Pancreas (tissue), 10 donors: Measurements from ENCODE around the gene IRX3. TPM values are rescaled to one million over a fixed set of nuclear protein-coding genes. Genes with fewer than 3 reads are reported as not detected.

Experiments used
- ATAC-seq, 4 donors: fragments of 200-7000 bp; cut with Tn5 transposase; one replicate each; pipeline versions ENCODE4 v1.8.0 to v1.9.1; 2020; ENCODE audit warnings: mild to moderate bottlenecking in 4 of 4, moderate library complexity in 4 of 4
- DNase-seq, 6 donors: peaks; one replicate each; pipeline ENCODE4 v3.0.0-alpha.2; 2020
- FAIRE-seq: peaks from 2 replicates; lab custom pipeline; 2012; peaks lifted over from hg19 to GRCh38; lab: Jason Lieb, UNC
- H3K27ac ChIP-seq, 4 donors: fragments of 200-600 bp; sonication (generic); 1 replicate in 3 of 4; 2 replicates in 1 of 4; pipeline versions ENCODE4 v1.5.0 to v1.8.0; 2020
- H3K27me3 ChIP-seq, 4 donors: fragments of 200-600 bp; one replicate each; pipeline ENCODE4 v1.8.0; 2021
- H3K36me3 ChIP-seq, 3 donors: fragments of 200-600 bp; sonication (generic) in 1 of 3; one replicate each; pipeline versions ENCODE4 v1.5.0 to v1.8.0; 2020 to 2021
- H3K4me1 ChIP-seq, 3 donors: fragments of 200-600 bp; one replicate each; pipeline ENCODE4 v1.8.0; 2021
- H3K4me3 ChIP-seq, 4 donors: fragments of 200-600 bp; sonication (generic) in 2 of 4; one replicate each; pipeline versions ENCODE4 v1.5.0 to v1.8.0; 2020 to 2021
- H3K9me3 ChIP-seq, 4 donors: fragments of 200-600 bp; one replicate each; pipeline ENCODE4 v1.8.0; 2021
- CTCF ChIP-seq, 4 donors: fragments of 200-600 bp; sonication (generic) in 3 of 4; IDR thresholded peaks; one replicate each; pipeline versions ENCODE4 v1.5.0 to v1.8.0; 2021; ENCODE audit warnings: antibody characterized with exemption in 4 of 4
- WGBS, 2 donors: extraction: QIAGEN DNeasy Blood & Tissue Kit; methylation state at CpG; one replicate each; pipeline ENCODE4 v1.1.7; 2013; 5-methylcytosine and 5-hydroxymethylcytosine counted together
- intact Hi-C, 3 donors: fragments of 100-400 bp; cut with DNase I; formaldehyde crosslinking; loops; one replicate each; pipeline versions ENCODE4 v1.11.1 to v1.14.2; 2022
- polyA plus RNA-seq, 2 donors: library from polyadenylated mRNA; stranded (reverse); fragments of 200-250 nt; gene quantifications; one replicate each; pipeline ENCODE4 v1.2.3, GENCODE V29; 2013
- total RNA-seq, 6 donors: library from RNA; stranded (reverse); fragmentation: NEBNext Ultra II Directional in 4 of 6; extraction: Animal tissue kit (Norgen Biotek cat#: 25700) in 4 of 6; gene quantifications; one replicate each; pipeline versions ENCODE4 v1.2.1 to v1.2.4, GENCODE V29; 2021 to 2023
- donor health status: healthy with polysubstance abuse.
- donor health status: DM: no; HTN: no; CAD: no; lungs with moderate emphysema.
- donor health status: DM: no; HTN: no; CAD: no.
- donor health status: control.
- donor health status: control.
- donor health status: Bipolar disorder and iron deficiency.
- donor health status: DM: yes; HTN: yes; CAD: no.
- donor health status: DM: no; HTN: no; CAD: no.
- donor health status: DM: no; HTN: no; CAD: no.
- donor health status: DM: yes; HTN: yes; CAD: no.

The IRX3 gene
- total and polyA plus RNA-seq, 8 donors, result 0.87 to 4.0 (median 2.0) TPM

DNA sequence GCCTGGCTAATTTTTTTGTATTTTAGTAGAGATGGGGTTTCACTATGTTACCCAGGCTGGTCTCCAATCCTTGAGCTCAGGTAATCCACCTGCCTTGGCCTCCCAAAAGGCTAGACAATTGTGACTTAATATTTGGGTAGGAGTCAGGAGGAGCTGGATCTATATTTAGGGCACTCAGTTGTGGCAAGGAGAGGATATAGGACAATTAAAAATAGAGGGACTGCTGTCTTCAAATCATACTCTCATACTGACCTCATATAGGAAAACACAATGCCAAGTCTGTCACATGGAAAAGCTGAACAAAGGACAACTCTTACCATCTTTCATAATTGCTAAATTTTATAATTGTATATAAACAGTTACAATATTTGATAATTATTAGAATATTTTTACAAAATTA lies 17.1 kb downstream of the IRX3 start:
- no peak for ATAC-seq
- intact Hi-C loops, result no loop called here
- Histone ChIP-seq H3K36me3 (no peaks in the 10 kb centered on the region), H3K4me1 (no peaks in the 10 kb centered on the region), H3K27me3 (no peaks in the 10 kb centered on the region), H3K9me3 (no peaks in the 10 kb centered on the region), H3K4me3 (no peak overlapping the region), H3K27ac (no peak overlapping the region)
- no peak for DNase-seq
- no peak for TF ChIP-seq CTCF (IDR thresholded peaks at IDR 0.05)
- FAIRE-seq, result no peak

- FAIRE-seq, result no peak
- ATAC-seq, result no peak
Measured at GRCh38 chr16:54268766-54269165, 17.8 kb downstream of the IRX3 start.

GRCh38 chr16:54268340-54268739 lies 18.2 kb downstream of the IRX3 start:
- FAIRE-seq (no peak), DNase-seq (no peak), ATAC-seq (no peak)
- H3K27me3 ChIP-seq, result no peaks in the 10 kb centered on the region
- no peaks in the 10 kb centered on the region for H3K36me3 ChIP-seq
- no peak for TF ChIP-seq CTCF (IDR thresholded peaks at IDR 0.05)
- 76 to 86% methylated on average over 7 of the region's 7 CpGs for WGBS, 2 donors
- H3K4me1 ChIP-seq, result no peaks in the 10 kb centered on the region
- H3K27ac ChIP-seq, result no peak overlapping the region
- H3K4me3 ChIP-seq, result no peak overlapping the region
- intact Hi-C loops, result no loop called here
- no peaks in the 10 kb centered on the region for H3K9me3 ChIP-seq

More at GRCh38 chr16:54268766-54269165, 17.8 kb downstream of the IRX3 start:
- intact Hi-C loops, result no loop called here
- no peaks in the 10 kb centered on the region for H3K9me3 ChIP-seq
- no peak for DNase-seq
- H3K4me1 ChIP-seq, result no peaks in the 10 kb centered on the region
- H3K27me3 ChIP-seq, result no peaks in the 10 kb centered on the region
- TF ChIP-seq CTCF (IDR thresholded peaks at IDR 0.05), result no peak
- no peaks in the 10 kb centered on the region for H3K36me3 ChIP-seq
- no peak overlapping the region for H3K27ac ChIP-seq
- 73 to 84% methylated on average over 4 of the region's 4 CpGs for WGBS, 2 donors
- H3K4me3 ChIP-seq, result no peak overlapping the region

GRCh38 chr16:54266363-54266955 lies 20.1 kb downstream of the IRX3 start:
- intact Hi-C loops, result no loop called here
- Histone ChIP-seq H3K4me3 (no peak overlapping the region), H3K36me3 (no peaks in the 10 kb centered on the region), H3K27me3 (no peaks in the 10 kb centered on the region), H3K9me3 (no peaks in the 10 kb centered on the region), H3K4me1 (no peaks in the 10 kb centered on the region), H3K27ac (no peak overlapping the region)
- TF ChIP-seq CTCF (IDR thresholded peaks at IDR 0.05), result no peak
- ATAC-seq, result peak in 2 of 4 donors; percentile 51 to 56
- FAIRE-seq, result no peak
- DNase-seq, result no peak
- WGBS, 2 donors, result 57 to 67% methylated on average over 4 of the region's 4 CpGs

GRCh38 chr16:54265575-54266107 lies 20.9 kb downstream of the IRX3 start:
- Histone ChIP-seq H3K27ac (no peak overlapping the region), H3K4me3 (no peak overlapping the region), H3K9me3 (no peaks in the 10 kb centered on the region), H3K36me3 (no peaks in the 10 kb centered on the region), H3K4me1 (no peaks in the 10 kb centered on the region), H3K27me3 (no peaks in the 10 kb centered on the region)
- TF ChIP-seq CTCF (IDR thresholded peaks at IDR 0.05), result no peak
- intact Hi-C loops, result no loop called here
- no peak for DNase-seq
- WGBS, 2 donors, result 76 to 78% methylated on average over 7 of the region's 7 CpGs
- no peak for FAIRE-seq
- no peak for ATAC-seq
